OCI-LY3 (cell line): ENCODE data around the gene RNF168.

Experiments used
- EZH2phosphoT487 ChIP-seq: fragments of 200-600 bp; shearing (Covaris generic); IDR thresholded peaks from 2 replicates; pipeline ENCODE4 v1.6.1; 2018; ENCODE audit warnings: antibody characterized with exemption, mixed run types, low read depth
- TF ChIP-seq, protein P1 (sequence below): fragments of 200-600, 300-600 bp; sonication (generic); IDR thresholded peaks from 2 replicates; pipeline ENCODE4 v1.5.1; 2014; ENCODE audit warnings: antibody characterized with exemption, low read length, low read depth

DNA sequence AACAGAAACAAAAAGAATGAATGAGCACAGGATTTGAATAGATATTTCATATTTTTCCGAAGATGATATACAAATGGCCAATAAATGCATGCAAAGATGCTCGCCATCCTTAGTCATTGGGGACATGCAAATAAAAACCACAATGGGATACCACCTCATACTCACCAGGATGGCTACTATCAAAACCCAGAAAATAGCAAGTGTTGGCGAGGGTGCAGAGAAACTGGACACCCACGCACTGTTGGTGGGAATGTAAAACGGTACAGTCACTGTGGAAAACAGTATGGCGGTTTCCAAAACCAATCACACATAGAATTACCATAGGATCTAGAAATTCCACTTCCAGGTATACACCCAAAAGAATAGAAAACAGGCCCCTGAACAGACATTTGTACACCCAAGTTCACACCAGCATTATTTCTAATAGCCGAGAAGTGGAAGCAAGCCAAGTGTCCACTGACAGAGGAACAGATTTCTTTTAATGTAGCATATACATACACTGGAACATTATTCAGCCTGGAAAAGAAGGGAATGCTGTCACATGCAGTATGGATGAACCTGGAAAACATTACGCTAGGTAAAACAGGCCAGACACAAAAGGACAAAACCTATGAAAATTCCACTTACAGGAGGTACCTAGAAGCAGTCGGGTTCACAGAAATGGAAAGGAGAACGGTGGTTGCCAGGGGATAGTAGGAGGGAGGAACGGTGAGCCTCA lies 3.6 kb downstream of the RNF168 start:
- TF ChIP-seq, protein P1, sequence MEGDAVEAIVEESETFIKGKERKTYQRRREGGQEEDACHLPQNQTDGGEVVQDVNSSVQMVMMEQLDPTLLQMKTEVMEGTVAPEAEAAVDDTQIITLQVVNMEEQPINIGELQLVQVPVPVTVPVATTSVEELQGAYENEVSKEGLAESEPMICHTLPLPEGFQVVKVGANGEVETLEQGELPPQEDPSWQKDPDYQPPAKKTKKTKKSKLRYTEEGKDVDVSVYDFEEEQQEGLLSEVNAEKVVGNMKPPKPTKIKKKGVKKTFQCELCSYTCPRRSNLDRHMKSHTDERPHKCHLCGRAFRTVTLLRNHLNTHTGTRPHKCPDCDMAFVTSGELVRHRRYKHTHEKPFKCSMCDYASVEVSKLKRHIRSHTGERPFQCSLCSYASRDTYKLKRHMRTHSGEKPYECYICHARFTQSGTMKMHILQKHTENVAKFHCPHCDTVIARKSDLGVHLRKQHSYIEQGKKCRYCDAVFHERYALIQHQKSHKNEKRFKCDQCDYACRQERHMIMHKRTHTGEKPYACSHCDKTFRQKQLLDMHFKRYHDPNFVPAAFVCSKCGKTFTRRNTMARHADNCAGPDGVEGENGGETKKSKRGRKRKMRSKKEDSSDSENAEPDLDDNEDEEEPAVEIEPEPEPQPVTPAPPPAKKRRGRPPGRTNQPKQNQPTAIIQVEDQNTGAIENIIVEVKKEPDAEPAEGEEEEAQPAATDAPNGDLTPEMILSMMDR = no peak
- no peak for TF ChIP-seq EZH2phosphoT487
